Esophagus squamous epithelium (tissue), 5 donors: Measurements from ENCODE around the gene RPTOR. TPM values are rescaled to one million over a fixed set of nuclear protein-coding genes. Genes with fewer than 3 reads are reported as not detected.

ENCODE experiments used
- DNase-seq: peaks from one replicate; lab custom pipeline; 2025; lab: John Stamatoyannopoulos, UW
- H3K27ac ChIP-seq, 4 donors: fragments of 200-600 bp; sonication (generic); one replicate each; pipeline ENCODE4 v1.5.1; 2016 to 2019; ENCODE audit warnings: mild to moderate bottlenecking in 1 of 4
- H3K27me3 ChIP-seq, 4 donors: fragments of 200-600 bp; sonication (generic); 1 replicate in 3 of 4; 2 replicates in 1 of 4; pipeline versions ENCODE4 v1.5.1 to v1.6.0; 2017 to 2021; ENCODE audit warnings: antibody characterized with exemption in 1 of 4
- H3K36me3 ChIP-seq, 3 donors: fragments of 200-600 bp; sonication (generic); one replicate each; pipeline ENCODE4 v1.5.1; 2016 to 2019
- H3K4me1 ChIP-seq, 3 donors: fragments of 200-600 bp; sonication (generic); one replicate each; pipeline ENCODE4 v1.5.1; 2017 to 2019
- H3K4me3 ChIP-seq, 4 donors: fragments of 200-600 bp; sonication (generic); 1 replicate in 3 of 4; 2 replicates in 1 of 4; pipeline ENCODE4 v1.5.1; 2016 to 2019; ENCODE audit warnings: mild to moderate bottlenecking in 2 of 4, moderate library complexity in 1 of 4
- H3K9me3 ChIP-seq, 3 donors: fragments of 200-600 bp; sonication (generic); one replicate each; pipeline ENCODE4 v1.5.1; 2016 to 2019
- POLR2A ChIP-seq, 4 donors: fragments of 450-650 bp; IDR thresholded peaks; one replicate each; pipeline ENCODE4 v1.6.1; 2017; ENCODE audit warnings: antibody characterized with exemption in 4 of 4, mild to moderate bottlenecking in 4 of 4, moderate library complexity in 3 of 4
- WGBS, 2 donors: methylation state at CpG; one replicate each; pipeline ENCODE4 v1.1.5; 2018; 5-methylcytosine and 5-hydroxymethylcytosine counted together
- intact Hi-C: fragments of 100-400 bp; cut with DNase I; formaldehyde crosslinking; loops from one replicate; pipeline ENCODE4 v1.15.0; 2022
- total RNA-seq, 4 donors: library from RNA; depleted of rRNA; stranded (reverse); fragments of >200 nt; gene quantifications; one replicate each; pipeline ENCODE4 v1.1.0, GENCODE V29; 2016
- TF ChIP-seq, protein P1 (sequence below), 6 experiments: fragments of 450-650 bp in 4 of 6; fragments of 200-600 bp in 2 of 6; sonication (generic) in 2 of 6; IDR thresholded peaks; one replicate each; pipeline ENCODE4 v1.5.1; 2016 to 2019; ENCODE audit warnings: antibody characterized with exemption in 6 of 6, mild to moderate bottlenecking in 4 of 6, moderate library complexity in 4 of 6
- donor health status: DM: yes; HTN: yes; CAD: no.

RPTOR gene
- total RNA-seq, 4 donors from 2014 or later, result 11.7 to 27.8 (median 22.8) TPM

GRCh38 chr17:80856863-80857755, 312.5 kb downstream of the RPTOR start:
- Histone ChIP-seq H3K27ac (peak overlapping the region in 3 of 4 donors; percentile 1 to 54 (median 31)), H3K9me3 (no peaks in the 10 kb centered on the region), H3K4me1 (peaks cover 11 to 54% (median 30%) of the 10 kb centered on the region in 3 donors), H3K36me3 (peaks cover 0 to 21% (median 4%) of the 10 kb centered on the region in 3 donors), H3K4me3 (no peak overlapping the region), H3K27me3 (no peaks in the 10 kb centered on the region)
- WGBS, 2 donors, result 87% methylated on average over 8 to 19 of the region's 27 CpGs
- DNase-seq, result no peak
- no peak for TF ChIP-seq POLR2A (IDR thresholded peaks at IDR 0.05)
- TF ChIP-seq, protein P1, sequence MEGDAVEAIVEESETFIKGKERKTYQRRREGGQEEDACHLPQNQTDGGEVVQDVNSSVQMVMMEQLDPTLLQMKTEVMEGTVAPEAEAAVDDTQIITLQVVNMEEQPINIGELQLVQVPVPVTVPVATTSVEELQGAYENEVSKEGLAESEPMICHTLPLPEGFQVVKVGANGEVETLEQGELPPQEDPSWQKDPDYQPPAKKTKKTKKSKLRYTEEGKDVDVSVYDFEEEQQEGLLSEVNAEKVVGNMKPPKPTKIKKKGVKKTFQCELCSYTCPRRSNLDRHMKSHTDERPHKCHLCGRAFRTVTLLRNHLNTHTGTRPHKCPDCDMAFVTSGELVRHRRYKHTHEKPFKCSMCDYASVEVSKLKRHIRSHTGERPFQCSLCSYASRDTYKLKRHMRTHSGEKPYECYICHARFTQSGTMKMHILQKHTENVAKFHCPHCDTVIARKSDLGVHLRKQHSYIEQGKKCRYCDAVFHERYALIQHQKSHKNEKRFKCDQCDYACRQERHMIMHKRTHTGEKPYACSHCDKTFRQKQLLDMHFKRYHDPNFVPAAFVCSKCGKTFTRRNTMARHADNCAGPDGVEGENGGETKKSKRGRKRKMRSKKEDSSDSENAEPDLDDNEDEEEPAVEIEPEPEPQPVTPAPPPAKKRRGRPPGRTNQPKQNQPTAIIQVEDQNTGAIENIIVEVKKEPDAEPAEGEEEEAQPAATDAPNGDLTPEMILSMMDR (IDR thresholded peaks at IDR 0.05), result no peak
- intact Hi-C loops, result no loop called here

DNA sequence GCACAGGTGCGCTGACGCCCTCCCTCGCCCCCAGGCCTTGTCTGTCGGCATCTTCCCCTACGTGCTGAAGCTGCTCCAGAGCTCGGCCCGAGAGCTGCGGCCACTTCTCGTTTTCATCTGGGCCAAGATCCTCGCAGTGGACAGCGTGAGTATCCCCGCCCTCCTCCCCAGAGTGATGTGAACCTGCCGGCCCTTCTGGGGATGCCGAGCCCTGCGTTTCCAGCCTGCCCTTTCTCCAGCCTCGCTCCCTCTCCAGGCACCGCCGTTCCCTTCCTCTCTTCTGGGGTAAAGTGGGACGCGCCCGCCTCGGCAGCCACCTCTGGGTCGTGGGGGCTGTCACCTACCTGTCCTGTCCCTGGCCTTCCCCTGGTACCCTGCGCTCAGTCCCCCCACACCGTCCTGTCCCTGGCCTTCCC, 313.1 kb downstream of the RPTOR start:
- H3K4me1 ChIP-seq, result peaks cover 11 to 55% (median 30%) of the 10 kb centered on the region in 3 donors
- no peak overlapping the region for H3K4me3 ChIP-seq
- TF ChIP-seq, protein P1 (IDR thresholded peaks at IDR 0.05), result no peak
- TF ChIP-seq POLR2A (IDR thresholded peaks at IDR 0.05), result no peak
- intact Hi-C loops, result no loop called here
- no peak for DNase-seq
- 97 to 98% methylated on average over 10 to 13 of the region's 25 CpGs for WGBS, 2 donors
- H3K36me3 ChIP-seq, result peaks cover 0 to 20% (median 4%) of the 10 kb centered on the region in 3 donors
- no peaks in the 10 kb centered on the region for H3K27me3 ChIP-seq
- H3K9me3 ChIP-seq, result no peaks in the 10 kb centered on the region
- H3K27ac ChIP-seq, result no peak overlapping the region

- Histone ChIP-seq H3K4me3 (no peak overlapping the region), H3K36me3 (peaks cover 0 to 24% (median 4%) of the 10 kb centered on the region in 3 donors), H3K27me3 (no peaks in the 10 kb centered on the region), H3K4me1 (peaks cover 11 to 55% (median 30%) of the 10 kb centered on the region in 3 donors), H3K9me3 (no peaks in the 10 kb centered on the region), H3K27ac (peak overlapping the region in 1 of 4 donors; percentile 54)
- intact Hi-C loops, result no loop called here
- WGBS, 2 donors, result 73% methylated on average over 15 to 18 of the region's 20 CpGs
- DNase-seq, result no peak
- no peak for TF ChIP-seq POLR2A (IDR thresholded peaks at IDR 0.05)
- TF ChIP-seq, protein P1 (IDR thresholded peaks at IDR 0.05), result no peak
Observed at GRCh38 chr17:80858301-80859001, 313.8 kb downstream of the RPTOR start.

- Histone ChIP-seq H3K36me3 (peaks cover 0 to 24% (median 4%) of the 10 kb centered on the region in 3 donors), H3K27me3 (no peaks in the 10 kb centered on the region), H3K4me1 (peaks cover 11 to 55% (median 30%) of the 10 kb centered on the region in 3 donors), H3K27ac (peak overlapping the region in 1 of 4 donors; percentile 54), H3K9me3 (no peaks in the 10 kb centered on the region), H3K4me3 (no peak overlapping the region)
- intact Hi-C loops, result no loop called here
- 47 to 54% methylated on average over 29 to 31 of the region's 40 CpGs for WGBS, 2 donors
- DNase-seq, result no peak
- TF ChIP-seq, protein P1 (IDR thresholded peaks at IDR 0.05), result no peak
- TF ChIP-seq POLR2A (IDR thresholded peaks at IDR 0.05), result no peak
Observed at GRCh38 chr17:80859002-80859941, 314.6 kb downstream of the RPTOR start.
